Upper lobe of left lung (tissue), 4 donors: ENCODE data around the gene UBE2N.

ENCODE experiments used
- CTCF ChIP-seq, 6 experiments: fragments of 450-650 bp in 4 of 6; fragments of 200-600 bp in 2 of 6; sonication (generic) in 2 of 6; IDR thresholded peaks; one replicate each; pipeline ENCODE4 v1.5.1; 2016 to 2019; ENCODE audit warnings: antibody characterized with exemption in 6 of 6
- POLR2A ChIP-seq, 4 donors: fragments of 450-650 bp; IDR thresholded peaks; one replicate each; pipeline ENCODE4 v1.5.1; 2016 to 2017; ENCODE audit warnings: antibody characterized with exemption in 4 of 4, mild to moderate bottlenecking in 2 of 4
- POLR2AphosphoS5 ChIP-seq, 2 donors: sonication (generic); formaldehyde crosslinking; IDR thresholded peaks; one replicate each; pipeline ENCODE4 v1.5.1; 2017; ENCODE audit warnings: antibody characterized with exemption in 2 of 2

GRCh38 chr12:93465841-93466240 is 24.1 kb upstream of the UBE2N start:
- TF ChIP-seq CTCF (IDR thresholded peaks at IDR 0.05) (no peak), POLR2A (IDR thresholded peaks at IDR 0.05) (no peak), POLR2AphosphoS5 (IDR thresholded peaks at IDR 0.05) (no peak)
